Esophagus squamous epithelium (tissue), 5 donors: ENCODE data around the gene CCNYL1. TPM values are rescaled to one million over a fixed set of nuclear protein-coding genes. Genes with fewer than 3 reads are reported as not detected.

Experiments
- DNase-seq: peaks from one replicate; lab custom pipeline; 2025; lab: John Stamatoyannopoulos, UW
- H3K27ac ChIP-seq, 4 donors: fragments of 200-600 bp; sonication (generic); one replicate each; pipeline ENCODE4 v1.5.1; 2016 to 2019; ENCODE audit warnings: mild to moderate bottlenecking in 1 of 4
- H3K27me3 ChIP-seq, 4 donors: fragments of 200-600 bp; sonication (generic); 1 replicate in 3 of 4; 2 replicates in 1 of 4; pipeline versions ENCODE4 v1.5.1 to v1.6.0; 2017 to 2021; ENCODE audit warnings: antibody characterized with exemption in 1 of 4
- H3K36me3 ChIP-seq, 3 donors: fragments of 200-600 bp; sonication (generic); one replicate each; pipeline ENCODE4 v1.5.1; 2016 to 2019
- H3K4me1 ChIP-seq, 3 donors: fragments of 200-600 bp; sonication (generic); one replicate each; pipeline ENCODE4 v1.5.1; 2017 to 2019
- H3K4me3 ChIP-seq, 4 donors: fragments of 200-600 bp; sonication (generic); 1 replicate in 3 of 4; 2 replicates in 1 of 4; pipeline ENCODE4 v1.5.1; 2016 to 2019; ENCODE audit warnings: mild to moderate bottlenecking in 2 of 4, moderate library complexity in 1 of 4
- H3K9me3 ChIP-seq, 3 donors: fragments of 200-600 bp; sonication (generic); one replicate each; pipeline ENCODE4 v1.5.1; 2016 to 2019
- CTCF ChIP-seq, 6 experiments: fragments of 450-650 bp in 4 of 6; fragments of 200-600 bp in 2 of 6; sonication (generic) in 2 of 6; IDR thresholded peaks; one replicate each; pipeline ENCODE4 v1.5.1; 2016 to 2019; ENCODE audit warnings: antibody characterized with exemption in 6 of 6, mild to moderate bottlenecking in 4 of 6, moderate library complexity in 4 of 6
- POLR2A ChIP-seq, 4 donors: fragments of 450-650 bp; IDR thresholded peaks; one replicate each; pipeline ENCODE4 v1.6.1; 2017; ENCODE audit warnings: antibody characterized with exemption in 4 of 4, mild to moderate bottlenecking in 4 of 4, moderate library complexity in 3 of 4
- WGBS, 2 donors: methylation state at CpG; one replicate each; pipeline ENCODE4 v1.1.5; 2018; 5-methylcytosine and 5-hydroxymethylcytosine counted together
- intact Hi-C: fragments of 100-400 bp; cut with DNase I; formaldehyde crosslinking; loops from one replicate; pipeline ENCODE4 v1.15.0; 2022
- small RNA-seq, 4 donors: library from RNA; depleted of rRNA; stranded (forward); fragments of <200 nt; gene quantifications; one replicate each; pipeline ENCODE3, GENCODE V24; 2016
- total RNA-seq, 4 donors: library from RNA; depleted of rRNA; stranded (reverse); fragments of >200 nt; gene quantifications; one replicate each; pipeline ENCODE4 v1.1.0, GENCODE V29; 2016
- donor health status: DM: yes; HTN: yes; CAD: no.

CCNYL1 gene
- total RNA-seq, 4 donors from 2014 or later: 12.6 to 24.8 (median 15.4) TPM

GRCh38 chr2:207796585-207797350 is 85.3 kb downstream of the CCNYL1 start:
- 37 to 74% methylated on average over 7 of the region's 8 CpGs for WGBS, 2 donors
- intact Hi-C loops: no loop called here

GRCh38 chr2:207801259-207801658 is 89.8 kb downstream of the CCNYL1 start:
- H3K9me3 ChIP-seq: no peaks in the 10 kb centered on the region
- no peaks in the 10 kb centered on the region for H3K36me3 ChIP-seq
- no peak overlapping the region for H3K4me3 ChIP-seq
- 16 to 25% methylated on average over 3 of the region's 3 CpGs for WGBS, 2 donors
- peaks cover 0 to 18% (median 6%) of the 10 kb centered on the region in 3 donors for H3K4me1 ChIP-seq
- DNase-seq: no peak
- no peaks in the 10 kb centered on the region for H3K27me3 ChIP-seq
- TF ChIP-seq CTCF (IDR thresholded peaks at IDR 0.05) (no peak), POLR2A (IDR thresholded peaks at IDR 0.05) (no peak)
- intact Hi-C loops: no loop called here
- no peak overlapping the region for H3K27ac ChIP-seq

More at GRCh38 chr2:207796585-207797350, 85.3 kb downstream of the CCNYL1 start:
- H3K36me3 ChIP-seq: no peaks in the 10 kb centered on the region
- H3K4me1 ChIP-seq: peaks cover 3 to 18% (median 12%) of the 10 kb centered on the region in 3 donors
- no peak overlapping the region for H3K27ac ChIP-seq
- no peak for TF ChIP-seq POLR2A (IDR thresholded peaks at IDR 0.05)
- no peak for TF ChIP-seq CTCF (IDR thresholded peaks at IDR 0.05)
- no peaks in the 10 kb centered on the region for H3K9me3 ChIP-seq
- DNase-seq: no peak
- H3K27me3 ChIP-seq: no peaks in the 10 kb centered on the region
- no peak overlapping the region for H3K4me3 ChIP-seq

GRCh38 chr2:207802650-207803049 is 91.2 kb downstream of the CCNYL1 start:
- no peaks in the 10 kb centered on the region for H3K36me3 ChIP-seq
- intact Hi-C loops: no loop called here
- no peak for TF ChIP-seq POLR2A (IDR thresholded peaks at IDR 0.05)
- no peak for TF ChIP-seq CTCF (IDR thresholded peaks at IDR 0.05)

More at GRCh38 chr2:207802650-207803049, 91.2 kb downstream of the CCNYL1 start:
- H3K27me3 ChIP-seq: no peaks in the 10 kb centered on the region
- no peak for DNase-seq
- H3K4me1 ChIP-seq: peaks cover 0 to 20% (median 0%) of the 10 kb centered on the region in 3 donors
- H3K4me3 ChIP-seq: no peak overlapping the region
- no peak overlapping the region for H3K27ac ChIP-seq
- 77% methylated on average over 6 of the region's 6 CpGs for WGBS, 2 donors
- H3K9me3 ChIP-seq: no peaks in the 10 kb centered on the region

Small RNAs within 50 kb of the gene (small RNA-seq; reads per million reads assigned to genes)
- 0 reads per million in 4 donors for gene RF00019
- gene RNU6-664P: 0 reads per million in 4 donors

Other genes starting within 250 kb of the CCNYL1 start
- 10 to 100 TPM; 33.9 to 44.3 (median 37.1) TPM for gene CREB1, start 181.7 kb upstream of the CCNYL1 start, total RNA-seq
- gene METTL21A, start 86.2 kb upstream of the CCNYL1 start, total RNA-seq: 10 to 100 TPM in 2 of 4 donors, 1 to 10 TPM in 2; 7.1 to 35.8 (median 10.4) TPM
- 10 to 100 TPM in 1 of 4 donors, 1 to 10 TPM in 3; 7.2 to 11.3 (median 8.6) TPM for gene FZD5, start 58.3 kb downstream of the CCNYL1 start, total RNA-seq